NCI-H2171 treated with DMSO at 0.1 percent for 48 hours (cell line): ENCODE data around the gene RAB13.
"Not testable (repeated sequence)": the region's sequence is repeated elsewhere in the genome, so short reads cannot be mapped to it uniquely, and the experiment has no call there.

Experiments
- DNase-seq: peaks from one replicate; lab custom pipeline; 2025; lab: John Stamatoyannopoulos, UW

The RAB13 gene

GRCh38 chr1:153985941-153986761, at the start of gene RAB13:
Gene RAB13 (minus strand): TSS chr1:153986339. CDS start chr1:153986236, 103 bp downstream.
- no peak for DNase-seq

- not testable (repeated sequence) for DNase-seq
These were observed 47.6 kb upstream of the RAB13 start for GRCh38 chr1:154033697-154034096.

- no peak for DNase-seq
These were observed 33.8 kb upstream of the RAB13 start for GRCh38 chr1:154019940-154020339.

GRCh38 chr1:154019269-154019668, 33.1 kb upstream of the RAB13 start:
- no peak for DNase-seq

GRCh38 chr1:154014154-154014907, 28.2 kb upstream of the RAB13 start:
- no peak for DNase-seq

- DNase-seq = not testable (repeated sequence)
These were observed 26.4 kb upstream of the RAB13 start for GRCh38 chr1:154012543-154012942.

- DNase-seq = no peak
These were observed 26.0 kb upstream of the RAB13 start for GRCh38 chr1:154012129-154012528.

- DNase-seq = no peak
These were observed 20.0 kb upstream of the RAB13 start for GRCh38 chr1:154006136-154006535.

GRCh38 chr1:154000420-154000819, 14.3 kb upstream of the RAB13 start:
- DNase-seq = no peak

- not testable (repeated sequence) for DNase-seq
These were observed 10.7 kb upstream of the RAB13 start for GRCh38 chr1:153996882-153997281.

GRCh38 chr1:153995640-153996039, 9.5 kb upstream of the RAB13 start:
- no peak for DNase-seq

GRCh38 chr1:153995202-153995601, 9.1 kb upstream of the RAB13 start:
- no peak for DNase-seq

GRCh38 chr1:153991806-153992205, 5.7 kb upstream of the RAB13 start:
- DNase-seq = no peak

GRCh38 chr1:153991151-153991630, 5.1 kb upstream of the RAB13 start:
- no peak for DNase-seq

GRCh38 chr1:153990468-153991150, 4.5 kb upstream of the RAB13 start, which contains the start of gene RPS27:
Gene RPS27 (plus strand): TSS chr1:153990762. CDS start chr1:153990797, 35 bp downstream.
- DNase-seq = peak; percentile 98

- no peak for DNase-seq
These were observed 1.5 kb upstream of the RAB13 start for GRCh38 chr1:153987621-153988020.

- DNase-seq = no peak
These were observed 712 bp downstream of the RAB13 start for GRCh38 chr1:153985341-153985912.

- DNase-seq = no peak
These were observed 1.8 kb downstream of the RAB13 start for GRCh38 chr1:153984123-153984894.

- not testable (repeated sequence) for DNase-seq
These were observed 4.4 kb downstream of the RAB13 start for GRCh38 chr1:153981735-153982134.

- DNase-seq = not testable (repeated sequence)
These were observed 7.0 kb downstream of the RAB13 start for GRCh38 chr1:153979091-153979490.

- no peak for DNase-seq
These were observed 7.7 kb downstream of the RAB13 start for GRCh38 chr1:153978274-153978909.
